Gastroesophageal sphincter (tissue), 4 donors: ENCODE results near the gene CNOT3. TPM values are rescaled to one million over a fixed set of nuclear protein-coding genes. Genes with fewer than 3 reads are reported as not detected.
A peak's percentile ranks its signal among the peaks of the same experiment; 100 is the strongest.

Experiments used
- ATAC-seq: fragments of 150-250 bp; one replicate; pipeline ENCODE4 v1.9.1; 2016; ENCODE audit warnings: mild to moderate bottlenecking, moderate library complexity
- H3K27ac ChIP-seq, 4 donors: fragments of 200-600 bp; sonication (generic) in 3 of 4; 1 replicate in 3 of 4; 2 replicates in 1 of 4; pipeline ENCODE4 v1.5.1; 2016 to 2019
- H3K27me3 ChIP-seq: fragments of 200-600 bp; sonication (generic); one replicate; pipeline ENCODE4 v1.5.1; 2019
- H3K36me3 ChIP-seq, 2 donors: fragments of 200-600 bp; sonication (generic); one replicate each; pipeline ENCODE4 v1.5.1; 2019; ENCODE audit warnings: control low read depth in 1 of 2
- H3K4me1 ChIP-seq, 3 donors: fragments of 200-600 bp; sonication (generic); 1 replicate in 2 of 3; 2 replicates in 1 of 3; pipeline ENCODE4 v1.5.1; 2016 to 2019; ENCODE audit warnings: control low read depth in 2 of 3
- H3K4me3 ChIP-seq, 2 donors: fragments of 200-600 bp; sonication (generic); one replicate each; pipeline ENCODE4 v1.5.1; 2019; ENCODE audit warnings: mild to moderate bottlenecking in 1 of 2, moderate library complexity in 1 of 2
- H3K9me3 ChIP-seq, 3 donors: fragments of 200-600 bp; sonication (generic); one replicate each; pipeline ENCODE4 v1.5.1; 2017 to 2019; ENCODE audit warnings: control low read depth in 2 of 3
- EP300 ChIP-seq: sonication (generic); formaldehyde crosslinking; IDR thresholded peaks from one replicate; pipeline ENCODE4 v1.6.1; 2017; ENCODE audit warnings: antibody characterized with exemption, mild to moderate bottlenecking
- POLR2A ChIP-seq, 2 donors: fragments of 450-650 bp; IDR thresholded peaks; one replicate each; pipeline ENCODE4 v1.6.1; 2017; ENCODE audit warnings: antibody characterized with exemption in 2 of 2, mild to moderate bottlenecking in 2 of 2, moderate library complexity in 1 of 2
- POLR2AphosphoS5 ChIP-seq: sonication (generic); formaldehyde crosslinking; IDR thresholded peaks from one replicate; pipeline ENCODE4 v1.6.1; 2017; ENCODE audit warnings: antibody characterized with exemption
- WGBS, 2 donors: methylation state at CpG; one replicate each; pipeline ENCODE4 v1.1.5; 2018; ENCODE audit warnings: low coverage in 1 of 2; 5-methylcytosine and 5-hydroxymethylcytosine counted together
- total RNA-seq, 4 donors: library from RNA; depleted of rRNA; stranded (reverse); fragments of >200 nt; gene quantifications; one replicate each; pipeline ENCODE4 v1.1.0, GENCODE V29; 2016
- TF ChIP-seq, protein P1 (sequence below), 4 experiments: fragments of 200-600 bp in 2 of 4; fragments of 450-650 bp in 2 of 4; sonication (generic) in 1 of 4; IDR thresholded peaks; one replicate each; pipeline ENCODE4 v1.5.1; 2017 to 2019; ENCODE audit warnings: antibody characterized with exemption in 4 of 4, mild to moderate bottlenecking in 2 of 4, moderate library complexity in 2 of 4

The CNOT3 gene
- total RNA-seq, 4 donors from 2014 or later = 14.7 to 32.4 (median 23.1) TPM

DNA sequence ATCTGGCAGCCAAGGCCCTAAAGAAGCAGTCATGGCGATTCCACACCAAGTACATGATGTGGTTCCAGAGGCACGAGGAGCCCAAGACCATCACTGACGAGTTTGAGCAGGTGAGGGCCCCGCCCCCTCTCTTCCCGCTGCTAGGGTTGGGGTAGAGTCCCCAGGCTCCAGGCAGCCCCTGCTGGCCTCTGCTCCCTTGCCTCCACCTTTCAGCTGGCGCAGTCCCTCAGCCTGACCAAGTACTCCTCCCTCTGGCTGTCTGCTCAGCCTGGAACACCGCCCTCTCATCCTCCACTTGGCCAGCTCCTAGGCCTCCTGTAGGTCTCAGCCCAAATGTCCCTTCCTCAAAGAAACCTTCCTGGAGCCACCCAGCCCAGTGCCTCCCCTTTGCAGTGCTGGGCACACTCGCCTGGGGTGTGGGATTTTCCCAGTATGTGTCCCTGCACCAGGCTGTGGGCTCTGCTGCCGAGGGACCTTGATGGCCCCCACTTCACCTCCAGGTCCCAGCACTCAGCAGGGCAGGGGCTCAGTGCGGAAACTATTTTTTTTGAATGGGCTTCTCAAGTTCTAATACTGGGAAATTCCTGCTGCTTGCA, 16.3 kb downstream of the CNOT3 start:
- no peaks in the 10 kb centered on the region for H3K9me3 ChIP-seq
- H3K27me3 ChIP-seq = no peaks in the 10 kb centered on the region
- TF ChIP-seq, protein P1, sequence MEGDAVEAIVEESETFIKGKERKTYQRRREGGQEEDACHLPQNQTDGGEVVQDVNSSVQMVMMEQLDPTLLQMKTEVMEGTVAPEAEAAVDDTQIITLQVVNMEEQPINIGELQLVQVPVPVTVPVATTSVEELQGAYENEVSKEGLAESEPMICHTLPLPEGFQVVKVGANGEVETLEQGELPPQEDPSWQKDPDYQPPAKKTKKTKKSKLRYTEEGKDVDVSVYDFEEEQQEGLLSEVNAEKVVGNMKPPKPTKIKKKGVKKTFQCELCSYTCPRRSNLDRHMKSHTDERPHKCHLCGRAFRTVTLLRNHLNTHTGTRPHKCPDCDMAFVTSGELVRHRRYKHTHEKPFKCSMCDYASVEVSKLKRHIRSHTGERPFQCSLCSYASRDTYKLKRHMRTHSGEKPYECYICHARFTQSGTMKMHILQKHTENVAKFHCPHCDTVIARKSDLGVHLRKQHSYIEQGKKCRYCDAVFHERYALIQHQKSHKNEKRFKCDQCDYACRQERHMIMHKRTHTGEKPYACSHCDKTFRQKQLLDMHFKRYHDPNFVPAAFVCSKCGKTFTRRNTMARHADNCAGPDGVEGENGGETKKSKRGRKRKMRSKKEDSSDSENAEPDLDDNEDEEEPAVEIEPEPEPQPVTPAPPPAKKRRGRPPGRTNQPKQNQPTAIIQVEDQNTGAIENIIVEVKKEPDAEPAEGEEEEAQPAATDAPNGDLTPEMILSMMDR (IDR thresholded peaks at IDR 0.05) = no peak
- 58 to 100% methylated on average over 1 to 3 of the region's 10 CpGs for WGBS, 2 donors
- H3K4me1 ChIP-seq = peaks cover 0 to 26% (median 8%) of the 10 kb centered on the region in 3 donors
- no peak overlapping the region for H3K4me3 ChIP-seq
- peak overlapping the region in 3 of 4 donors; percentile 33 to 54 (median 45) for H3K27ac ChIP-seq
- ATAC-seq = no peak
- peaks cover 0 to 94% of the 10 kb centered on the region in 2 donors for H3K36me3 ChIP-seq

DNA sequence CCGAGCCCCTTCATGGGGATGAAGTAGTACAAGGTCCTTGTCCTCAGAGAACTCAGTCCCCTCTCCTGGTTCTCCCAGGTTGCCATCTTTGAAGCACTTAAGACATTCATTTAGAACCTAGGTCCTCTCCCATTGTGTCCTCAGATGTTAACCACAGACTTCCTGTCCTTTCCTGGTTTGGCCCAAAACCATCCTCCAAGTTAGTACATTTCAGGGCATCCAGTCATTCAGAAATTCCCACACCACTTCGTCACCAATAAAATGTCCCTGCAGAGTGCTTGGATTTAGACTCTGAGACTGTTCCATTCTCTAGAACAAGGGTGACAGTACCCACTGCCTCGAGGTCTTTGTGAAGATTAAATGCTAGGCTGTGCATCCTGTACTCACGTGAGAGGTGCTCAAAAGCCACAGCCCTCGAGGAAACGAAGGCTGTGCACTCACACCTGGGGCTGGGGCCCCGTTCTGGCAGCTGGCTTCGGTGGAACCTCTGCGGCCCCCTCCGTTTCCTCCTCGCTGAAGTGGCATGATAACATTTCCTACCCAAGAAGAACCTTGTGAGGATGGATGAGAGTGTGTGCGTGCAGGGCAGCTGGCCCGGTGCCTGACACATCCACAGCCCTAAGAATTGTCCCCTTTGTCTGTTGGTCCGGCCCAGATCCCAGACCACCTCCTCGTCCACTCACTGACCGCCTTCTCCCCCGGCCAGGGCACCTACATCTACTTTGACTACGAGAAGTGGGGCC, 17.2 kb downstream of the CNOT3 start:
- ATAC-seq = no peak
- Histone ChIP-seq H3K9me3 (no peaks in the 10 kb centered on the region), H3K36me3 (peaks cover 0 to 85% of the 10 kb centered on the region in 2 donors), H3K4me3 (no peak overlapping the region), H3K27ac (peak overlapping the region in 2 of 4 donors; percentile 13 to 23), H3K4me1 (peaks cover 0 to 29% (median 9%) of the 10 kb centered on the region in 3 donors), H3K27me3 (no peaks in the 10 kb centered on the region)
- TF ChIP-seq, protein P1 (IDR thresholded peaks at IDR 0.05) = no peak
- TF ChIP-seq EP300 (no peak), POLR2AphosphoS5 (no peak), POLR2A (IDR thresholded peaks at IDR 0.05) (no peak)
- 70 to 78% methylated on average over 8 to 12 of the region's 18 CpGs for WGBS, 2 donors

DNA sequence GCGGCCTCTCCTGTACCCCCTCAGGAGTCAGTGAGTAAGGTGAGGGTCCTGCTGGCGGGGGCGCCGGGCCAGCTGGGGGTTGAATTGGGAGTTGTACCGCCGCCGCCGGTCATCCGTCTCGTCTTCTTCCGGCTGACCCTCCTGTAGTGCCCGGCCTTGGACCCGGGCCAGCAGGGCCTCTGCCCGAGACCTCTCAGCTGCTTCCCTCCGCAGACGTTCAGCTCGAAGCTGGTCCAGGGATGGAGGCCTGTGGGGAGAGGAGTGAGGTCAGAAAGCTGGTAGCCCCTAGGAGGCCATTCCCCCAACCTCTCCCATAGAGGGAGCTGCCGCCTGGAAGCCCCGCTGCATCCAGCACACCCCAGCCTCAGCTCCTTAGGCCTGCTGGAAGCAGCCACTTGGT, 18.1 kb downstream of the CNOT3 start:
- Histone ChIP-seq H3K27ac (peak overlapping the region in 1 of 4 donors; percentile 13), H3K27me3 (no peaks in the 10 kb centered on the region), H3K36me3 (peaks cover 0 to 76% of the 10 kb centered on the region in 2 donors), H3K4me1 (peaks cover 0 to 36% (median 16%) of the 10 kb centered on the region in 3 donors), H3K9me3 (no peaks in the 10 kb centered on the region), H3K4me3 (no peak overlapping the region)
- no peak for TF ChIP-seq EP300
- TF ChIP-seq, protein P1 (IDR thresholded peaks at IDR 0.05) = no peak
- TF ChIP-seq POLR2AphosphoS5 = no peak
- no peak for TF ChIP-seq POLR2A (IDR thresholded peaks at IDR 0.05)
- no peak for ATAC-seq
- 66 to 79% methylated on average over 2 to 13 of the region's 19 CpGs for WGBS, 2 donors

DNA sequence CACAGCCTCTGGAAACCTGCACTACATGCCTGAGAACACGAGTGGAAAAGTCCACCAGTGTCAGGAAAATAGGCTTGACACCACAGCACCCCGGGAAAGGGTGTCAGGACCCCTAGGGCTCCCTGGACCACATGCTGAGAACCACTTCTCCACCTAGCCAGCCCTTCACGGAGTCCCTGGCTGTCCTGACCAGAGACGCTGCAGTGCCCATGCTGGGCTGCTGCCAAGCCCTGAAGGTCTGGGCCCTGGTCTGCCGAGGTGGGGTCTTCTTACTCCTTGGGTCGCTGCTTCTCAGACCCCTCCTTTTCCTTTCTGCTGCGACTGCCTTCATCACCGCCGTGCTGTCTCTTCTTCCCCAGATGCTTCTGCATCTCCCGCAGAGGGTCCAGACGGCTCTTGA, 18.9 kb downstream of the CNOT3 start:
- 82 to 100% methylated on average over 1 to 4 of the region's 11 CpGs for WGBS, 2 donors
- TF ChIP-seq EP300 = no peak
- no peak for TF ChIP-seq POLR2A (IDR thresholded peaks at IDR 0.05)
- TF ChIP-seq POLR2AphosphoS5 = no peak
- TF ChIP-seq, protein P1 (IDR thresholded peaks at IDR 0.05) = no peak
- H3K27me3 ChIP-seq = no peaks in the 10 kb centered on the region
- peaks cover 0 to 44% (median 20%) of the 10 kb centered on the region in 3 donors for H3K4me1 ChIP-seq
- H3K27ac ChIP-seq = no peak overlapping the region
- no peak overlapping the region for H3K4me3 ChIP-seq
- H3K9me3 ChIP-seq = no peaks in the 10 kb centered on the region
- H3K36me3 ChIP-seq = peaks cover 0 to 68% of the 10 kb centered on the region in 2 donors
- ATAC-seq = no peak

DNA sequence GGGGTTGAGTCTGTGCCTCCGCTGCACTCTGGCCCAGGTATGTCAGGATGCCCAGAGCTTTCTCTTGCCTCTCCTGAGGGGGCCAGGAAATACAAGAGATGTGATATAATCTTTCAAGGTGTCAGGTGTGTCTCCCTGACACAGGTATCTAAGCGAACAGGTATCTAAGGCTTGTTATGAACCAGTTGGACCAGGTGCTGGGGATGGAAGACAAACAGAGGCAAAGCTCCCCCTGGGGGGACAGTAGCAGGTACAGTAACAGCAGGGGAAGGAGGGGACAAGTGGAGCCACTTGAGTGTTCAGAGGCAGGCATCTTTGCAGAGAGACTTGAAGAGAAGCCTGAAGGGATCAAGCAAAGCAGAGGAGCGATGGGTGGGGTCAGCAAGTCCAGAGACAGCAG, 19.4 kb downstream of the CNOT3 start:
- no peaks in the 10 kb centered on the region for H3K9me3 ChIP-seq
- H3K36me3 ChIP-seq = peaks cover 0 to 63% of the 10 kb centered on the region in 2 donors
- WGBS, 2 donors = 80 to 100% methylated on average over 1 of the region's 3 CpGs
- H3K4me1 ChIP-seq = peaks cover 0 to 49% (median 23%) of the 10 kb centered on the region in 3 donors
- no peak overlapping the region for H3K4me3 ChIP-seq
- TF ChIP-seq, protein P1 (IDR thresholded peaks at IDR 0.05) = no peak
- TF ChIP-seq EP300 = no peak
- ATAC-seq = no peak
- no peaks in the 10 kb centered on the region for H3K27me3 ChIP-seq
- H3K27ac ChIP-seq = peak overlapping the region in 1 of 4 donors; percentile 21
